Measurements from ENCODE around the gene LRCH1. TPM values are rescaled to one million over a fixed set of nuclear protein-coding genes. Genes with fewer than 3 reads are reported as not detected.
"Not testable (repeated sequence)": the region's sequence is repeated elsewhere in the genome, so short reads cannot be mapped to it uniquely, and the experiment has no call there.

Gene LRCH1
- total RNA-seq, 4 donors from 2014 or later = 5.2 to 30.7 (median 17.1) TPM

DNA sequence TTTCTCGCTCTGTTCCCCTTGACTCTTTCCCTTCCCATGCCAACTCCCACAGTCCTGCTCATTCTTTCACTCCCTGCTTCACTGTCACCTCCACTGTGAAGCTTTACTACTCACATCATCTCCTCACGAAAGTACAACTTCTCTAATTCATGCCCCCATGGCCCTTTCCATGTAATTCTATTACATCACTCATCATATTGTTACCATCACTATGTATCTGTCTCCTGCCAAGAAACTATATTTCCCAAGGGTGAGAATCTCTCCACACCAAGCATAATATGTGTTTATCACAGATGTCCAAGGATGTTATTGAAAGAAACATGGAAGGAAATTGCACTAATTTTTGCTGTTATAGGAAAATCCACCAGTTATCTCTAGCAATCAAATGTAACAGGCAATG, 37.2 kb upstream of the LRCH1 start:
- no peak for DNase-seq
- 88 to 92% methylated on average over 2 of the region's 2 CpGs for WGBS, 2 donors (ENCODE audit: low coverage in 1 of 2)
- Histone ChIP-seq H3K4me1 (no peaks in the 10 kb centered on the region), H3K27ac (no peak overlapping the region), H3K9me3 (no peaks in the 10 kb centered on the region), H3K4me3 (no peak overlapping the region), H3K36me3 (no peaks in the 10 kb centered on the region), H3K27me3 (no peaks in the 10 kb centered on the region)
- intact Hi-C loops (cut with DNase I; ENCODE audit: low total_unique reads) = no loop called here
- TF ChIP-seq, protein P1, sequence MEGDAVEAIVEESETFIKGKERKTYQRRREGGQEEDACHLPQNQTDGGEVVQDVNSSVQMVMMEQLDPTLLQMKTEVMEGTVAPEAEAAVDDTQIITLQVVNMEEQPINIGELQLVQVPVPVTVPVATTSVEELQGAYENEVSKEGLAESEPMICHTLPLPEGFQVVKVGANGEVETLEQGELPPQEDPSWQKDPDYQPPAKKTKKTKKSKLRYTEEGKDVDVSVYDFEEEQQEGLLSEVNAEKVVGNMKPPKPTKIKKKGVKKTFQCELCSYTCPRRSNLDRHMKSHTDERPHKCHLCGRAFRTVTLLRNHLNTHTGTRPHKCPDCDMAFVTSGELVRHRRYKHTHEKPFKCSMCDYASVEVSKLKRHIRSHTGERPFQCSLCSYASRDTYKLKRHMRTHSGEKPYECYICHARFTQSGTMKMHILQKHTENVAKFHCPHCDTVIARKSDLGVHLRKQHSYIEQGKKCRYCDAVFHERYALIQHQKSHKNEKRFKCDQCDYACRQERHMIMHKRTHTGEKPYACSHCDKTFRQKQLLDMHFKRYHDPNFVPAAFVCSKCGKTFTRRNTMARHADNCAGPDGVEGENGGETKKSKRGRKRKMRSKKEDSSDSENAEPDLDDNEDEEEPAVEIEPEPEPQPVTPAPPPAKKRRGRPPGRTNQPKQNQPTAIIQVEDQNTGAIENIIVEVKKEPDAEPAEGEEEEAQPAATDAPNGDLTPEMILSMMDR (IDR thresholded peaks at IDR 0.05) = no peak
- TF ChIP-seq POLR2AphosphoS5 (IDR thresholded peaks at IDR 0.05) = no peak
- TF ChIP-seq EP300 (IDR thresholded peaks at IDR 0.05; ENCODE audit: low read depth) = no peak
- TF ChIP-seq POLR2A (IDR thresholded peaks at IDR 0.05) = no peak
- in situ Hi-C loops (cut with MboI; ENCODE audit: low pct_ligation_motif_present in 1 of 4, low pct_unique_long_range_greater_than_20kb in 1 of 4, low sequenced_read_pairs in 3 of 4) = no loop called here

GRCh38 chr13:46516599-46517338, 36.2 kb upstream of the LRCH1 start:
- in situ Hi-C loops (cut with MboI; ENCODE audit: low pct_ligation_motif_present in 1 of 4, low pct_unique_long_range_greater_than_20kb in 1 of 4, low sequenced_read_pairs in 3 of 4) = no loop called here
- intact Hi-C loops (cut with DNase I; ENCODE audit: low total_unique reads) = no loop called here
- H3K27ac ChIP-seq = no peak overlapping the region
- no peak overlapping the region for H3K4me3 ChIP-seq
- H3K9me3 ChIP-seq = no peaks in the 10 kb centered on the region
- no peaks in the 10 kb centered on the region for H3K27me3 ChIP-seq
- WGBS, 2 donors (ENCODE audit: low coverage in 1 of 2) = 80 to 87% methylated on average over 4 of the region's 4 CpGs
- TF ChIP-seq EP300 (IDR thresholded peaks at IDR 0.05; ENCODE audit: low read depth) = no peak
- no peak for TF ChIP-seq POLR2A (IDR thresholded peaks at IDR 0.05)
- TF ChIP-seq, protein P1 (IDR thresholded peaks at IDR 0.05) = no peak
- TF ChIP-seq POLR2AphosphoS5 (IDR thresholded peaks at IDR 0.05) = no peak
- no peak for DNase-seq
- no peaks in the 10 kb centered on the region for H3K36me3 ChIP-seq
- no peaks in the 10 kb centered on the region for H3K4me1 ChIP-seq

DNA sequence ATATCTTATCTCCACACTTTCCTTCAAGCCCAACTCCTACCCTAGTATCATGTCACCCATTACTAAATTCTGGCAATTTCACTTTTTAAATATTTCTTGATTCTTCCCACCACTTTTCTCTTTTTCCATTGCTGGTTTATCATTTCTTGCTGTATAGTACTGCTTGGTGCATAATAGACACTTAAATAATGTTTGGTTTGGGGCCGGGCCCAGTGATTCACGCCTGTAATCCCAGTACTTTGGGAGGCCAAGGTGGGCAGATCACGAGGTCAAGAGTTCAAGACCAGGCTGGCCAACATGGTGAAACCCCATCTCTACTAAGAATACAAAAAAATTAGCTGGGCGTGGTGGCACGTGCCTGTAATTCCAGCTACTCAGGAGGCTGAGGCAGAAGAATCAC, 35.2 kb upstream of the LRCH1 start:
- 62 to 80% methylated on average over 1 to 5 of the region's 5 CpGs for WGBS, 2 donors (ENCODE audit: low coverage in 1 of 2)
- H3K4me3 ChIP-seq; DNase-seq; in situ Hi-C loops (cut with MboI; ENCODE audit: low pct_ligation_motif_present in 1 of 4, low pct_unique_long_range_greater_than_20kb in 1 of 4, low sequenced_read_pairs in 3 of 4); H3K4me1 ChIP-seq; H3K9me3 ChIP-seq; H3K36me3 ChIP-seq; H3K27ac ChIP-seq; intact Hi-C loops (cut with DNase I; ENCODE audit: low total_unique reads); H3K27me3 ChIP-seq: not testable (repeated sequence)

DNA sequence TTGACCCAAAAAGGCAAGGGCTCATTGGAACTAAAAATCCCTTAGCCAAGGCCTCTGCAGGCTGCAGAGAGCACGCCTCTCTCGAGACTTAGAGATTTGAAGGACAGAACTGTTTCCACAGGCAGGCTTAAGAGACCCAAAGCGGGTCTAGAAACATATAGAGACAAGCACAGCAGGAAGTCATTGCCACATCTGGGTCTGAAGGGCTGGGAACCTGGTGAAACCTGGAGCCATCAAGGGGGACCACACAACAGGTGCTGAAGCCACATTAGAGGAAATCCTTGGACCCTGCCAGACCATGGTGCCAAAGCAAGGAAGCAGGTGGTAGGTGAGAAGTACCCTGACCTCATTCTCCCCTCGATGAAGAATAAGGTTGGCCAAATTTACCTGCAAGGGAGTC, 33.8 kb upstream of the LRCH1 start:
- Histone ChIP-seq H3K4me1 (peaks cover 0 to 6% (median 0%) of the 10 kb centered on the region in 4 donors), H3K27ac (no peak overlapping the region), H3K4me3 (no peak overlapping the region), H3K36me3 (no peaks in the 10 kb centered on the region), H3K9me3 (no peaks in the 10 kb centered on the region), H3K27me3 (no peaks in the 10 kb centered on the region)
- DNase-seq = no peak
- intact Hi-C loops (cut with DNase I; ENCODE audit: low total_unique reads) (no loop called here), in situ Hi-C loops (cut with MboI; ENCODE audit: low pct_ligation_motif_present in 1 of 4, low pct_unique_long_range_greater_than_20kb in 1 of 4, low sequenced_read_pairs in 3 of 4) (no loop called here)
- no peak for TF ChIP-seq POLR2A (IDR thresholded peaks at IDR 0.05)
- 78% methylated on average over 4 of the region's 4 CpGs; no CpG with 5 or more reads in 1 of the 2 donors for WGBS, 2 donors (ENCODE audit: low coverage in 1 of 2)

DNA sequence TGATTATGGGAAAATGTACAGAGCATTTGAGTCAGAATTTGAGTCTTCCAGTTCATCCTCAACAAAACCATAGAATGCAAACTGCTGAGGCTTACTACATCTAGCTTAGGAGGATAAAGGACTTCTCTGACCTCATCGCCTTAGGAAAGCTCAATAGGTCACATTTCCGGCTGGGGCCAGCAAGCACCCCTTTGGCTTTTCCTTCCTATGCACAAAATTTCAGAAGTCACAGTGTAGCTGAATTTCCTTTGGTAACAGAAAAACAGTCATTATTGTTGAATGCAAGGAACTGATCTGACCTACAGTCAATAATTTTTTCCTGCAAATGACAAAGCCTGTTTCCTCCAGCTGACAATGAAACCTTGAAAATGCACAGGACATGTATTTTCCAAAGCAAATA, 32.8 kb upstream of the LRCH1 start:
- H3K27me3 ChIP-seq = no peaks in the 10 kb centered on the region
- no peak for TF ChIP-seq EP300 (IDR thresholded peaks at IDR 0.05; ENCODE audit: low read depth)
- TF ChIP-seq, protein P1 (IDR thresholded peaks at IDR 0.05) = no peak
- TF ChIP-seq POLR2AphosphoS5 (IDR thresholded peaks at IDR 0.05) = no peak
- TF ChIP-seq POLR2A (IDR thresholded peaks at IDR 0.05) = no peak
- in situ Hi-C loops (cut with MboI; ENCODE audit: low pct_ligation_motif_present in 1 of 4, low pct_unique_long_range_greater_than_20kb in 1 of 4, low sequenced_read_pairs in 3 of 4) = no loop called here
- DNase-seq = no peak
- intact Hi-C loops (cut with DNase I; ENCODE audit: low total_unique reads) = no loop called here
- peaks cover 0 to 6% (median 0%) of the 10 kb centered on the region in 4 donors for H3K4me1 ChIP-seq
- H3K9me3 ChIP-seq = no peaks in the 10 kb centered on the region
- no peaks in the 10 kb centered on the region for H3K36me3 ChIP-seq
- H3K27ac ChIP-seq = no peak overlapping the region
- WGBS, 2 donors (ENCODE audit: low coverage in 1 of 2) = 60 to 84% methylated on average over 1 to 2 of the region's 2 CpGs
- no peak overlapping the region for H3K4me3 ChIP-seq

All from transverse colon (tissue), 4 donors.